Activated B cell treated with CpG ODN at 0.5 μM for 24 hours (primary cell): ENCODE measurements around the gene CAPZA2. TPM values are rescaled to one million over a fixed set of nuclear protein-coding genes. Genes with fewer than 3 reads are reported as not detected.

ENCODE experiments used
- ATAC-seq: fragments of 200-7000 bp; cut with Tn5 transposase; one replicate; pipeline ENCODE4 v1.10.0; 2021; ENCODE audit warnings: low read depth, mild to moderate bottlenecking, moderate library complexity
- CTCF ChIA-PET: fragments of 350-600 bp; sonication (Branson Sonifier 250); formaldehyde crosslinking; loops from one replicate; lab custom pipeline; 2021; ENCODE audit warnings: antibody characterized with exemption; lab: Charles Lee
- POLR2A ChIA-PET: fragments of 350-600 bp; sonication (Branson Sonifier 250); formaldehyde crosslinking; loops from one replicate; lab custom pipeline; 2021; ENCODE audit warnings: antibody characterized with exemption; lab: Charles Lee
- DNase-seq: peaks from one replicate; pipeline ENCODE4 v3.0.0; 2022
- H3K27ac Mint-ChIP-seq: one replicate; pipeline ENCODE4 v1.8.0; 2020; ENCODE audit warnings: mixed read lengths
- H3K27me3 Mint-ChIP-seq: one replicate; pipeline ENCODE4 v1.8.0; 2021; ENCODE audit warnings: mixed read lengths
- H3K36me3 Mint-ChIP-seq: one replicate; pipeline ENCODE4 v1.8.0; 2021; ENCODE audit warnings: low read depth, mixed read lengths
- H3K4me1 Mint-ChIP-seq: one replicate; pipeline ENCODE4 v1.8.0; 2021; ENCODE audit warnings: mixed read lengths
- H3K4me3 Mint-ChIP-seq: one replicate; pipeline ENCODE4 v1.8.0; 2020; ENCODE audit warnings: mild to moderate bottlenecking, mixed read lengths
- H3K9me3 Mint-ChIP-seq: one replicate; pipeline ENCODE4 v1.8.0; 2020; ENCODE audit warnings: mixed read lengths
- CTCF ChIP-seq: fragments of 200-600 bp; IDR thresholded peaks from one replicate; pipeline ENCODE4 v1.8.0; 2022; ENCODE audit warnings: antibody characterized with exemption, mild to moderate bottlenecking
- intact Hi-C: fragments of 100-400 bp; cut with micrococcal nuclease; formaldehyde crosslinking; loops from one replicate; pipeline ENCODE4 v1.15.1; 2024
- total RNA-seq: library from RNA; stranded (reverse); gene quantifications from 2 replicates; pipeline ENCODE4 v1.2.3, GENCODE V29; 2022

CAPZA2 gene
- total RNA-seq, 1 donor from 2014 or later, result 110 TPM

GRCh38 chr7:116895849-116896248, 33.5 kb downstream of the CAPZA2 start:
- Mint-ChIP-seq H3K27me3 (no peaks in the 10 kb centered on the region), H3K4me1 (peaks cover 3% of the 10 kb centered on the region), H3K36me3 (peaks cover 73% of the 10 kb centered on the region), H3K9me3 (peaks cover 4% of the 10 kb centered on the region), H3K4me3 (no peak overlapping the region), H3K27ac (no peak overlapping the region)
- ATAC-seq, result no peak
- intact Hi-C loops, result no loop called here
- CTCF ChIA-PET, result interaction anchor here (0.9 kb wide), 1 partner anchor 35 kb away, joined by 4 read pairs; no protein-coding TSS in a partner anchor
- DNase-seq, result no peak
- POLR2A ChIA-PET, result no interaction called here
- no peak for TF ChIP-seq CTCF

- intact Hi-C loops, result no loop called here
- H3K4me1 Mint-ChIP-seq, result peaks cover 3% of the 10 kb centered on the region
- no peak overlapping the region for H3K4me3 Mint-ChIP-seq
- CTCF ChIA-PET, result interaction anchor here (0.9 kb wide), 1 partner anchor 33 kb away, joined by 3 read pairs; no protein-coding TSS in a partner anchor
- POLR2A ChIA-PET, result no interaction called here
- TF ChIP-seq CTCF, result no peak
- no peak overlapping the region for H3K27ac Mint-ChIP-seq
- peaks cover 4% of the 10 kb centered on the region for H3K9me3 Mint-ChIP-seq
- peaks cover 68% of the 10 kb centered on the region for H3K36me3 Mint-ChIP-seq
- no peaks in the 10 kb centered on the region for H3K27me3 Mint-ChIP-seq
- no peak for DNase-seq
- no peak for ATAC-seq
Observed at GRCh38 chr7:116897661-116898060, 35.3 kb downstream of the CAPZA2 start.

DNA sequence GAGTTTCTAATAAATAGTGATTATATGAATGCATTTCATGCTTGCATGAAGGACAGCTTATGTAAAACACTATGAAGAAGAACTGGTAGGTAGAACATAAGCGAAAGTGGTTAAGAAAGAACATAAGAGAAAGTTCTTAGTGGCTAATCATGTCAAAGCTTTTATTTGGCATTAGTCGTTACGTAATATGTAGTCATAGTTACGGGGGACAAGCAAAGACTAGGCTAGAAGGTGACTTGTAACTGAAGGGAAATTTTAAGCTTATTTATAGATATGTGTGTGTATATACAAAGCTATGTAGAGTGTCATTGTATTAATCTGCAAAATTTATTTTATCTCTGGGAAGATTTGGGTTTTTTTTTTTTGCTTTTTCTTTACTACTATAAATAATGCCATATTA, 36.9 kb downstream of the CAPZA2 start:
- no peak overlapping the region for H3K4me3 Mint-ChIP-seq
- peaks cover 68% of the 10 kb centered on the region for H3K36me3 Mint-ChIP-seq
- ATAC-seq (no peak), DNase-seq (no peak)
- CTCF ChIA-PET, result no interaction called here
- H3K27me3 Mint-ChIP-seq, result no peaks in the 10 kb centered on the region
- intact Hi-C loops, result no loop called here
- H3K4me1 Mint-ChIP-seq, result peaks cover 3% of the 10 kb centered on the region
- POLR2A ChIA-PET, result no interaction called here
- H3K27ac Mint-ChIP-seq, result no peak overlapping the region
- TF ChIP-seq CTCF, result no peak
- peaks cover 4% of the 10 kb centered on the region for H3K9me3 Mint-ChIP-seq

DNA sequence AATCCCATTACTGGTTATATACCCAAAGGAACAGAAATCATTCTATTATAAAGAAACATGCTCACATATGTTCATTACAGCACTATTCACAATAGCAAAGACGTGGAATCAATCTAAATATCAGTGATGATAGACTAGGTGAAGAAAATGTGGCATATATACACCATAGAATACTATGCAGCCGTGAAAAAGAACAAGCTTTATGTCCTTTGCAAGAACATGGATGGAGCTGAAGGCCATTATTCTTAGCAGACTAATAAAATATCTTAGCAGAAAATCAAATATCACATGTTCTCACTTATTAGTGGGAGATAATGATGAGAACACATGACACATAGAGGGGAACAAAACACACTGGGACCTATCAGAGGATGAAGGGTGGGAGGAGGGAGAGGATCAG, 38.8 kb downstream of the CAPZA2 start:
- DNase-seq (no peak), ATAC-seq (no peak)
- peaks cover 66% of the 10 kb centered on the region for H3K36me3 Mint-ChIP-seq
- no peak for TF ChIP-seq CTCF
- no peak overlapping the region for H3K4me3 Mint-ChIP-seq
- intact Hi-C loops, result no loop called here
- H3K9me3 Mint-ChIP-seq, result peaks cover 4% of the 10 kb centered on the region
- H3K27ac Mint-ChIP-seq, result no peak overlapping the region
- H3K4me1 Mint-ChIP-seq, result peaks cover 1% of the 10 kb centered on the region
- no peaks in the 10 kb centered on the region for H3K27me3 Mint-ChIP-seq
- POLR2A ChIA-PET, result no interaction called here
- CTCF ChIA-PET, result no interaction called here

DNA sequence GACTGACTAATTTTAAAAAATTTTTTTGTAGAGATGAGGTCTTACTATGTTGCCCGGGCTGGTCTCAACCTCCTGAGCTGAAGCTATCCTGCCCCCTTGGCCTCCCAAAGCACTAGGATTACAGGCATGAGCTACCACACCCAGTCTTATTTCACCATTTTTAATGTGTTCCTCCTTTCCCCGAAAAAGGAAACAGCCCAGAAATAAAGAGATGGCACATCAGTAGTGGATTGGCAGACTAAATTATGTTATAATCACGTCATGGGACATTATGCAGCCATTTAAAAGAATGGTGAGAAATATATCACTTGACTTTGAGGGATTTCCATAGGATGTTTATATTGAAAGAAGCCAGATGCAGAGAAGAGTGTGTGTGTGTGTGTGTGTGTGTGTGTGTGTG, 40.5 kb downstream of the CAPZA2 start:
- no peak for DNase-seq
- Mint-ChIP-seq H3K4me1 (no peaks in the 10 kb centered on the region), H3K4me3 (no peak overlapping the region), H3K27me3 (no peaks in the 10 kb centered on the region), H3K27ac (no peak overlapping the region), H3K9me3 (peaks cover 4% of the 10 kb centered on the region), H3K36me3 (peaks cover 68% of the 10 kb centered on the region)
- intact Hi-C loops, result no loop called here
- ChIA-PET POLR2A (no interaction called here), CTCF (no interaction called here)
- ATAC-seq, result no peak
- TF ChIP-seq CTCF, result no peak
